PC-3 (cell line): ENCODE data around the gene AJM1.

Source experiments
- CTCF ChIP-seq: fragments of 300-600 bp; sonication (generic); conservative IDR thresholded peaks from 2 replicates; pipeline ENCODE4 v1.5.1; 2017; ENCODE audit warnings: antibody characterized with exemption, low read depth, mild to moderate bottlenecking, low read length
- EZH2 ChIP-seq: fragments of 300-600 bp; sonication (generic); IDR thresholded peaks from one replicate; pipeline ENCODE4 v1.6.1; 2017; ENCODE audit warnings: antibody characterized with exemption, mild to moderate bottlenecking, low read length; ENCODE audit not compliant: unreplicated experiment

- TF ChIP-seq EZH2 = no peak
- no peak for TF ChIP-seq CTCF
These were observed 34.0 kb upstream of the AJM1 start for GRCh38 chr9:136808075-136808805.
